Mononuclear cell (primary cell): Measurements from ENCODE around the gene TRAPPC10. TPM values are rescaled to one million over a fixed set of nuclear protein-coding genes. Genes with fewer than 3 reads are reported as not detected.

ENCODE experiments used
- H3K27me3 ChIP-seq: 2 replicates; pipeline ENCODE4 v1.6.0; 2011; ENCODE audit warnings: low read length, control low read depth; ENCODE audit not compliant: insufficient read depth
- H3K4me1 ChIP-seq: 2 replicates; pipeline ENCODE4 v1.5.1; 2011; ENCODE audit warnings: mild to moderate bottlenecking, low read length, control low read depth; ENCODE audit not compliant: insufficient read depth
- H3K4me3 ChIP-seq: 2 replicates; pipeline ENCODE4 v1.5.1; 2011; ENCODE audit warnings: mild to moderate bottlenecking, low read length, moderate library complexity
- H3K9me3 ChIP-seq: 2 replicates; pipeline ENCODE4 v1.5.1; 2011; ENCODE audit warnings: low read depth, mild to moderate bottlenecking, control low read depth, low read length
- total RNA-seq: library from RNA; depleted of rRNA; stranded (reverse); fragments of >200 nt; gene quantifications from one replicate; pipeline ENCODE4 v1.2.3, GENCODE V29; 2012

TRAPPC10 gene
- total RNA-seq, 1 donor = 75.4 TPM

GRCh38 chr21:43989401-43989800 lies 22.7 kb upstream of the TRAPPC10 start:
- no peak overlapping the region for H3K4me3 ChIP-seq

DNA sequence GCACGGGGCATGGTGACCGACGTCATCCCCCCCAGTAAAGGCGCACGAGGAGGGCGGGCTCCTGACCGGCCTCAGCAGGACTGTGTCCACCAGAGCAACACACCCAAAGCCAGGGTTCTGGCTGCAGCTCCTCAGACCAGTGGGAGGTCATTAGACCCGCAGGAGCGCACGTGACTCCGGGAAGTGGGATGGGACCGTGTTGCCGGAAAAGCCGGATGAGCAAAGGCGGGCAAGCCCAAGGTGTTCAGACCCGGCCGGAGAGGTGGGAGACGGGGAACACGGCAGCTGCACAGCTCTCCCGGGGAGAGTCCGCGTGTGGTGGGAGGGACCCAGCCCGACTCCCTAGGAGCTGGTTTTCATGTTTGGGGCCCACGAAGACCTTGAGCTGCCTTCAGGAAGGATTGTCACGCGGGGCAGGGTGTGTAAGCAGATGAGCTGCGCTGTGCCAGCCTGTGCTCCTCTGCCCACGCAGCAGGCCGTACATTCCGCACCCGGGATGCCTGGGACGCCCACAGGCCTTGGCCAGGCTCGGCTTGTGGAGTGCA lies 20.6 kb upstream of the TRAPPC10 start:
- Histone ChIP-seq H3K4me3 (no peak overlapping the region), H3K9me3 (no peaks in the 10 kb centered on the region), H3K4me1 (no peaks in the 10 kb centered on the region), H3K27me3 (no peaks in the 10 kb centered on the region)

More at GRCh38 chr21:43989401-43989800, 22.7 kb upstream of the TRAPPC10 start:
- H3K4me1 ChIP-seq = no peaks in the 10 kb centered on the region
- H3K27me3 ChIP-seq = no peaks in the 10 kb centered on the region
- no peaks in the 10 kb centered on the region for H3K9me3 ChIP-seq

GRCh38 chr21:43992121-43992520 lies 20.0 kb upstream of the TRAPPC10 start:
- Histone ChIP-seq H3K4me1 (no peaks in the 10 kb centered on the region), H3K4me3 (no peak overlapping the region), H3K27me3 (no peaks in the 10 kb centered on the region), H3K9me3 (no peaks in the 10 kb centered on the region)

- no peaks in the 10 kb centered on the region for H3K27me3 ChIP-seq
- no peaks in the 10 kb centered on the region for H3K9me3 ChIP-seq
- no peaks in the 10 kb centered on the region for H3K4me1 ChIP-seq
- no peak overlapping the region for H3K4me3 ChIP-seq
Observed at GRCh38 chr21:43993420-43993934, 18.6 kb upstream of the TRAPPC10 start.

DNA sequence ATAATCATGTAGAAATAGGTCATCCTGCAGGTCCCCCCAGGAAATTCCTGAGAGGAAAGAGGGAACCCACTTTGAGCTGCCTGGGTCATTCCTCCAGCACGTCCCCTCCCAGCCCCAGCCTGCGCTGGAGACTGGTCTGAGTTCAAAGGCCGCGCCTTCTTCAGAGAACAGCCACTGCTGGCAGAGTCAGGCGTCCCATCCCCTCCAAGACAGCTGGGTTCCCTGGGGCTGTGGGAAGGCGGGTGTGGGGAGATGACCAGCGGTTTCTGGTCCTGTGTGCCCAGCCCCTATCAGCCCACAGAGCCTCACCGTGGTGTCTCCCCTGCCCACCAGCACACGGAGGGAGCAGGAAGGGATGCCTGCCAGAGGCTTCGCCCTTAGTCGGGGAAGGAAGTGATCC lies 18.0 kb upstream of the TRAPPC10 start:
- Histone ChIP-seq H3K4me3 (no peak overlapping the region), H3K4me1 (no peaks in the 10 kb centered on the region), H3K9me3 (no peaks in the 10 kb centered on the region), H3K27me3 (no peaks in the 10 kb centered on the region)

DNA sequence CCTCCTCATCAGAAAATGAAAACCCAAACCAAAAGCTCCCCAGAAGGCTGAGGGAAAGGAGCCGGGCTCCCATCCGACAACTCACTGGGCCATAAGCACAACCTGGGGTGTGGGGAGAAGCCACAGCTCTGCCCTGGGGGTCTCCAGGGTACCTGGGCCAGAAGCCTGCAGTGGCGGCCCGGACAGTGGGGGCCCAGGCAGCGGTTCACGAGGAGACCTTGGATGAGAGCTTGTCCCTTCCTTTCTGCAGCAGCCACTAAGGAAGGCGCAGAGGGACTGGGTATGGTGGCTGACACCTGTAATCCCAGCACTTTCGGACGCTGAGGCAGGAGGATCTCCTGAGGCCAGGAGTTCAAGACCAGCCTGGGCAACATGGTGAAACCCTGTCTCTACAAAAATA lies 17.5 kb upstream of the TRAPPC10 start:
- H3K27me3 ChIP-seq = no peaks in the 10 kb centered on the region
- no peak overlapping the region for H3K4me3 ChIP-seq
- H3K4me1 ChIP-seq = no peaks in the 10 kb centered on the region
- H3K9me3 ChIP-seq = no peaks in the 10 kb centered on the region

- no peak overlapping the region for H3K4me3 ChIP-seq
- H3K4me1 ChIP-seq = no peaks in the 10 kb centered on the region
- H3K27me3 ChIP-seq = no peaks in the 10 kb centered on the region
- H3K9me3 ChIP-seq = no peaks in the 10 kb centered on the region
Observed at GRCh38 chr21:43995521-43996105, 16.5 kb upstream of the TRAPPC10 start.

GRCh38 chr21:43997766-43998742 lies 14.1 kb upstream of the TRAPPC10 start:
- no peaks in the 10 kb centered on the region for H3K4me1 ChIP-seq
- H3K27me3 ChIP-seq = no peaks in the 10 kb centered on the region
- H3K9me3 ChIP-seq = no peaks in the 10 kb centered on the region
- no peak overlapping the region for H3K4me3 ChIP-seq

DNA sequence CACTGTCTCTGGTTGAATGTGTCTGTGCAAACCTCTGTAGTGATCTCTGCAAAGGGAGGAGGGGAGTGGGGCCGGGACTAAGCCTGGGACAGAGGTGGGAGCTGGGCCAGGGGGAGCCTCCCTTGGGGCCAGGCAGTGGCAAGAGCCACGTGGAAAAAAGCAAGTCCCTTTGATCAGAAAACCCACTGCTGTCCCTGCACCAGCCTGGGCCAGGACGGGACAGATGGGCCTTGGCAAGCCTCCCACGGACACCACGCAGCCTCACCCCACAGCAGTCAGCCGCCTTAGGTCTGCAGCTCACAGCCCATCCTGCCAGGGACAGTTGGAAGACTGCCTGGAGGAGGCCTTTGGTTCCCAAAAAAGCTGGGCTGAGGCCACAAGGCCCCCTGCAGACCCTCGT lies 11.7 kb upstream of the TRAPPC10 start:
- Histone ChIP-seq H3K4me3 (no peak overlapping the region), H3K9me3 (no peaks in the 10 kb centered on the region), H3K27me3 (no peaks in the 10 kb centered on the region), H3K4me1 (no peaks in the 10 kb centered on the region)

DNA sequence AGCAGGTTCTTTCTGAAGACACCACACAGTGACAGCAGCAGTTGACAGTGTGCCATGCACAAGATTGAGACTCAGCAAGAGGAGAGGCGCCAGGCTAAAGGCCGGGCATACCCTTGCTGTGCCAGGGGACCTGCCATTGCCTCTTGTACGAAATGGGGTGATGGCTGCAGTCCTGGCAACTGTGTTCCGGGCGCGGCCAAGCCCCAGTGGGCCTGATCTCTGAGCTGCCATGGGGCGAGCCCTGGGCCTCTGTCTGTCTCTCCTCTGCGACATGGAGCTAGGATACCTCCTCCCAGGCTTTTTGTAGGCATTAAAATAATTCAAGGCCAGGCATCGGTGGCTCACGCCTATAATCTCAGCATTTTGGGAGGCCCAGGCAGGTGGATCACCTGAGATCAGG lies 9.6 kb upstream of the TRAPPC10 start:
- no peaks in the 10 kb centered on the region for H3K9me3 ChIP-seq
- no peaks in the 10 kb centered on the region for H3K27me3 ChIP-seq
- H3K4me1 ChIP-seq = no peaks in the 10 kb centered on the region
- no peak overlapping the region for H3K4me3 ChIP-seq

DNA sequence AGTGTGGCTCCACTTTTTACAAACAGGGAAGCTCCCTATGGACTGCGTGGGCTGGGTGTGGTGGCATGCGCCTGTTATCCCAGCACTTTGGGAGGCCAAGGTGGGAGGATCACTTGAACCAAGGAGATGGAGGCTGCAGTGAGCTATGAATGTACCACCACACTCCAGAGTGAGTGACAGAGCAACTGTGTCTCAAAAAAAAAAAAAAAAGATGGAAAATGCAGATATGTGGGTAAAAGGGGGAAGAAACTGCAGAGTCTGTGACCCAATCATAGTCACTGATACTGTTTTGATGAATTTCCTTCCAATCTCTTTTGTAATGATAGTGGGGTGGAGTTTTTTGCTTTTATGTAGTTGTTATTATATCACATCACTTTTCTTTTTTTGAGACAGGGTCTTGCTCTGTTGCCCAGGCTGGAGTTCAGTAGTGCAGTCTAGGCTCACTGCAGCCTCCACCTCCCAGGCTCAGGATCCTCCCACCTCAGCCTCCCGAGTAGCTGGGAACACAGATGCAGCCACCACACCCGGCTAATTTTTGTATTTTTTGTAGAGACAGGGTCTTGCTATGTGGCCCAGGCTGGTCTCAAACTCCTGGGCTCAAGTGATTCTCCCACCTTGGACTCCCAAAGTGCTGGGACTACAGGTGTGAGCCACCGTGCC lies 8.7 kb upstream of the TRAPPC10 start:
- Histone ChIP-seq H3K4me1 (no peaks in the 10 kb centered on the region), H3K4me3 (no peak overlapping the region), H3K9me3 (no peaks in the 10 kb centered on the region), H3K27me3 (no peaks in the 10 kb centered on the region)

- no peaks in the 10 kb centered on the region for H3K9me3 ChIP-seq
- no peak overlapping the region for H3K4me3 ChIP-seq
- no peaks in the 10 kb centered on the region for H3K27me3 ChIP-seq
- H3K4me1 ChIP-seq = no peaks in the 10 kb centered on the region
Observed at GRCh38 chr21:44005071-44005470, 7.0 kb upstream of the TRAPPC10 start.

GRCh38 chr21:44005593-44005992 lies 6.5 kb upstream of the TRAPPC10 start:
- H3K9me3 ChIP-seq = no peaks in the 10 kb centered on the region
- H3K4me3 ChIP-seq = no peak overlapping the region
- H3K4me1 ChIP-seq = peaks cover 3% of the 10 kb centered on the region
- H3K27me3 ChIP-seq = no peaks in the 10 kb centered on the region

DNA sequence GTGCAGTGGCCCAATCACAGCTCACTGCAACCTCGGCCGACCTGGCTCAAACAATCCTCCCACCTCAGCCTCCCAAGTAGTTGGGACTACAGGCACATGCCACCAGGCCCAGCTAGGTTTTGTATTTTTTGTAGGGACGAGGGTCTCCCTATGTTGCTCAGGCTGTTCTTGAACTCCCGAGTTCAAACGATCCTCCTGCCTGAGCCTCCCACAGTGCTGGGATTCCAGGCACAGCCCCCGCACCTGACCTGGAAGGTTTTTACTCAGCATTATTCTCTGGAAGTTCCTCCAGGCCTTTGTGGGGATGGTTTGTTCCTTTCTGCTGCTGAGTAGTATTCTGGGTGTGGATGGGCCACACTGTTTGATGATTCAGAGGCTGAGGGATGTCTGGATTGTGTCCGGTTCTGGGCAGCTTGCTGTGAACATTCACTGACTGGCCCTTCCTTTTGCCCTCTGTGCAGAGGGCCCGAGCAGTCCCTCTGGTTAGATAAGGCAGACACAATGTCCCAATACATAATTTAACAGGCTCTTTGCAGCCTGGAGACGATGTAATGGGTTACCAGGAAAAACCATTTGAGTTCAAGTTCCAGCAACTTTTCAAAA lies 6.0 kb upstream of the TRAPPC10 start:
- no peaks in the 10 kb centered on the region for H3K27me3 ChIP-seq
- H3K4me3 ChIP-seq = no peak overlapping the region
- no peaks in the 10 kb centered on the region for H3K9me3 ChIP-seq
- peaks cover 8% of the 10 kb centered on the region for H3K4me1 ChIP-seq
